Bronchial epithelial cell (primary cell): Measurements from ENCODE around the gene HIVEP3. TPM values are rescaled to one million over a fixed set of nuclear protein-coding genes. Genes with fewer than 3 reads are reported as not detected.
A peak's percentile ranks its signal among the peaks of the same experiment; 100 is the strongest.

Source experiments
- DNase-seq: peaks from one replicate; pipeline ENCODE4 v3.0.0-alpha.2; 2010; ENCODE audit warnings: low read depth
- FAIRE-seq: peaks from 2 replicates; lab custom pipeline; 2011; peaks lifted over from hg19 to GRCh38; lab: Jason Lieb, UNC
- H3K27me3 ChIP-seq: 2 replicates; pipeline ENCODE4 v1.5.1; 2011; ENCODE audit warnings: low read length; ENCODE audit not compliant: control insufficient read depth, insufficient read depth
- H3K36me3 ChIP-seq: 2 replicates; pipeline ENCODE4 v1.5.1; 2011; ENCODE audit warnings: low read length; ENCODE audit not compliant: control insufficient read depth, insufficient read depth
- H3K4me3 ChIP-seq: 2 replicates; pipeline ENCODE4 v1.5.1; 2011; ENCODE audit warnings: mild to moderate bottlenecking, low read depth, low read length, control low read depth
- total RNA-seq: library from RNA; depleted of rRNA; stranded (reverse); fragments of >200 nt; gene quantifications from 2 replicates; pipeline ENCODE4 v1.2.1, GENCODE V29; 2014
- TF ChIP-seq, protein P1 (sequence below): IDR thresholded peaks from 2 replicates; pipeline ENCODE4 v1.5.1; 2011; ENCODE audit warnings: mild to moderate bottlenecking, moderate library complexity, low read length, control low read depth, inconsistent platforms; ENCODE audit not compliant: insufficient read depth, severe bottlenecking

HIVEP3 gene
- total RNA-seq, 1 donor from 2014 or later, result under 0.01 TPM

DNA sequence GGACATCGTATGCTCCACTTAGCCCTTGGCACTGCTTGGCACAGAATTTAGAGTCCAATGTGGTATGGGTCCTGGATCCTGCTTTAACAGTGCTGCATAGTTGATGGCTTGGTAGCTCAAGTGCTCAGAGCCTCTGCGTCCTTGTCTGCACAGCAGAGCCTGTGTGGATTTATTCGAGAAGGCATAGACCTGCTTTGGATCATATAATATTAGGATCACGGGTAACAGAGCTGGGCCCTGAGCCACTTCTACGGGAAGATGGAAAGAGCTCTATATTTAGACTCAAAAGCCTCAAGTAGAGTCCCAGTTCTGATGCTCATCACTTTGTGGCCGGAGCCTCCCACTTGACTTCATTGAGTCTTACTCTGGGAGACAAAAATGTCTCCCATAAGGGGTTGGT lies 269.9 kb downstream of the HIVEP3 start:
- TF ChIP-seq, protein P1, sequence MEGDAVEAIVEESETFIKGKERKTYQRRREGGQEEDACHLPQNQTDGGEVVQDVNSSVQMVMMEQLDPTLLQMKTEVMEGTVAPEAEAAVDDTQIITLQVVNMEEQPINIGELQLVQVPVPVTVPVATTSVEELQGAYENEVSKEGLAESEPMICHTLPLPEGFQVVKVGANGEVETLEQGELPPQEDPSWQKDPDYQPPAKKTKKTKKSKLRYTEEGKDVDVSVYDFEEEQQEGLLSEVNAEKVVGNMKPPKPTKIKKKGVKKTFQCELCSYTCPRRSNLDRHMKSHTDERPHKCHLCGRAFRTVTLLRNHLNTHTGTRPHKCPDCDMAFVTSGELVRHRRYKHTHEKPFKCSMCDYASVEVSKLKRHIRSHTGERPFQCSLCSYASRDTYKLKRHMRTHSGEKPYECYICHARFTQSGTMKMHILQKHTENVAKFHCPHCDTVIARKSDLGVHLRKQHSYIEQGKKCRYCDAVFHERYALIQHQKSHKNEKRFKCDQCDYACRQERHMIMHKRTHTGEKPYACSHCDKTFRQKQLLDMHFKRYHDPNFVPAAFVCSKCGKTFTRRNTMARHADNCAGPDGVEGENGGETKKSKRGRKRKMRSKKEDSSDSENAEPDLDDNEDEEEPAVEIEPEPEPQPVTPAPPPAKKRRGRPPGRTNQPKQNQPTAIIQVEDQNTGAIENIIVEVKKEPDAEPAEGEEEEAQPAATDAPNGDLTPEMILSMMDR, result no peak
- FAIRE-seq, result no peak
- Histone ChIP-seq H3K36me3 (no peaks in the 10 kb centered on the region), H3K27me3 (no peaks in the 10 kb centered on the region), H3K4me3 (no peak overlapping the region)
- no peak for DNase-seq

DNA sequence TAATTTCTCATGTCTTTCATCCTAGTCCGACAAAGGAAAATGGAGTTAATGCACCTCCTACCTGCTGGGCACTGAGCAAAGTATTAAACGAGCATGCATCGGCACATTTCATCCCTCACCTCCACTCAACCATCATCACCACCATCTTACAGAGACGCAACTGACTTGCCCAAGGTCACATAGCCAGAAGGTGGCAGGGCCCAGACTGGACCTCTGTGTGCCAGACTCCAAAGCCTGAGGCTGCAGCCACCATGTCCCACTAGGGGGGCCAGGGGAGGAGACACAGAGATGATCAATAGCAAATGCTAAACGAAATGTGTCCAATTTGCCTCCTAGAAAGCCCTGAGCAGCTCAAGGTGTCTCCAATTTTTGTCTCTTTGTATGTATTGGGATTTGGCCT lies 270.5 kb downstream of the HIVEP3 start:
- H3K36me3 ChIP-seq, result no peaks in the 10 kb centered on the region
- TF ChIP-seq, protein P1, result no peak
- no peaks in the 10 kb centered on the region for H3K27me3 ChIP-seq
- FAIRE-seq (peak; percentile 43), DNase-seq (no peak)
- H3K4me3 ChIP-seq, result no peak overlapping the region

DNA sequence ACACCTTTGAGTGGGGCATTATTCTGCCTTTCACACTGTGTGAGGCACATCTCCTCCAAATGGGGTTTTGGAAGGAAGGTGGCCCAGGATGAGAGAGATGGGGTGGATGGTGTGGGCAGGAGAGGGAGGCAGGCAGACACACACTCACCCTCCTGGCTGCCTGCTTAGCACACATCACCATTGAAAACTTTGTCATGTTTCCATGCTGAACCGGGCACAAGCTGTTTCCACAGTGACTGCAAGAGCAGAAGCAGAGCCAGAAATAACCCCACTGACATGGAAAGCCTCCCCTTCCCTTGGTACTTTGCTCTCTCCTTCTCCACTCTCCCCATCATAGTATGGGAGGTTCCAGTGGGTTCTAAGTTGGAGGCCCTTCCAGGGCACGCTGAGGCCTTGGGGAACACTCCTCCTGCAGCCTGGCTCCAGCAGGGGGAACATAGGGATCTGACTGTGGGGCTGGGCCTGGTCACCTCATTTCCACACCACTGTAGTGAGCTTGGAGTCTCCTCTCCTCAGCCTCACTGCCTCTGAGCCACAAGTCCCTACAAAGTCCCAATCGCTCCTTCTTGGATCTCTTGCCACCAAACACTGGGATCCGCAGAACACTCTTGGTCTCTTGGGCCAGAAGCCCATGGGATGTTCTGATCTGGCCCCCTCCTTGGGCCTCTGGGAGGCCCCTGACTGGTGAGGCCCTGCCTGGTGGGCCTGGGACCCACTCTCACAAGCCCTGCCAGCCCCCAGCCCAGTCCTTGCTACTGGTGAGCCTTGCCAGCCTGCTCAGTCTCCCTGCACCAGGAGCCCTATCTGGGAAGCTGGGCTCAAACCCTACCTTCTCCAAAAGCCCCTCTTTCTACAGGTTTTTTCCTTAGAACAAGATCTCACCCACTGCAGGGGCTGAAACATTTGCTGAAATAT lies 271.2 kb downstream of the HIVEP3 start:
- no peak for FAIRE-seq
- Histone ChIP-seq H3K27me3 (no peaks in the 10 kb centered on the region), H3K36me3 (no peaks in the 10 kb centered on the region), H3K4me3 (no peak overlapping the region)
- TF ChIP-seq, protein P1, result no peak
- DNase-seq, result no peak

DNA sequence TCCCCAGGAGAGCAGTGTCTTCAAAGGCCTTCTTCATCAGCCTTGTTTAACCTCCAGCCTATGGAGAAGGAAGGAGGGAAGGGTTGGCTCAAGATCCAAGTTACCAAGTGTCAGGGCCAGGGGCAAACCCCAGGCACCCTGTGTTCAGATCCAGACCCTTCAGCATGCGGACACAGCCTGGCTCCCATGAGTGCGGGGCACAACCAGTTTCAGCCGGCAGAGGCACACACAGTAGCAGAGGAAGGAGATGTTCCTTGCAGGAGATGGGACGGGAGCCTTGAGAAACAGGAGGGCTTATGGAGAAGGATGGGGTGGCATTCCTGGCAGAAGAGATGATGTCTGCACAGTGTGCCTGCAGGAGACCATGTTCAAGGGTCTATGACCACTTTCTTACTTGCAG lies 272.5 kb downstream of the HIVEP3 start:
- DNase-seq (no peak), FAIRE-seq (no peak)
- TF ChIP-seq, protein P1, result no peak

DNA sequence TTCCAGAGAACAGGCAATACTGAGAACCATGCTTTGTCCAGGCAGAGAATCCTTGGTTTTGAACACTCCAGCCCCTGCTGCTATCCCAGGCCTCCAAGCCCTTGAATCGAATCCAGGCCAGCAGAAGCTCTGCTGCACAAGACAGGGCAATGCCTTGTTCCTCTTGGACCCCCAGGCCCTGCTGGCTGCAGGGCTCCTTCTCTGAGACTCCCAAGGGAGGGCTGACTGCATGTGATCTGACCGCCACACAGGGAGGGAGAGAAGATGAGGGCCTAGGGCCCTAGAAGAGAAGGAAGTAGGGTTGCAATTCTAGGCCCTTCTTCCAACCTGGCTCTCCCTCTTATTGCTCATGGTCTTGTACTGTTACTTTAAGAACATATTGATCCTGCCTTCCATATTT lies 273.7 kb downstream of the HIVEP3 start:
- Histone ChIP-seq H3K36me3 (no peaks in the 10 kb centered on the region), H3K27me3 (no peaks in the 10 kb centered on the region), H3K4me3 (no peak overlapping the region)
- TF ChIP-seq, protein P1, result no peak
- no peak for DNase-seq
- no peak for FAIRE-seq

More for the DNA sequence above, 272.5 kb downstream of the HIVEP3 start:
- H3K36me3 ChIP-seq, result no peaks in the 10 kb centered on the region
- H3K27me3 ChIP-seq, result no peaks in the 10 kb centered on the region
- H3K4me3 ChIP-seq, result no peak overlapping the region
